Measurements from ENCODE around the gene RHOJ. TPM values are rescaled to one million over a fixed set of nuclear protein-coding genes. Genes with fewer than 3 reads are reported as not detected.

The RHOJ gene
- total RNA-seq, 1 experiment from 2014 or later = not detected

GRCh38 chr14:63243646-63244045 lies 39.4 kb downstream of the RHOJ start:
- DNase-seq (ENCODE audit: low read depth, low spot score) = no peak
- ChIA-PET POLR2A (no interaction called here), CTCF (interaction anchor here (0.7 kb wide), 1 partner anchor 1073 kb away, joined by 3 read pairs; no protein-coding TSS in a partner anchor)

GRCh38 chr14:63245893-63246292 lies 41.6 kb downstream of the RHOJ start:
- no peaks in the 10 kb centered on the region for H3K9me2 ChIP-seq (ENCODE audit: insufficient read depth)
- DNase-seq (ENCODE audit: low read depth, low spot score) (no peak), ATAC-seq (no peak)
- peaks cover 31% of the 10 kb centered on the region for H3K27me3 ChIP-seq (ENCODE audit: insufficient read depth, low read length)
- H2AFZ ChIP-seq (ENCODE audit: low read depth, low read length, poor library complexity, severe bottlenecking) = no peak overlapping the region
- H3K36me3 ChIP-seq (ENCODE audit: control insufficient read depth in 1 of 2, insufficient read depth in 2 of 2, low read length in 2 of 2) = no peaks in the 10 kb centered on the region
- no peaks in the 10 kb centered on the region for H3K9me3 ChIP-seq (ENCODE audit: control insufficient read depth in 1 of 2, insufficient read depth in 1 of 2, low read depth in 1 of 2, low read length in 2 of 2)
- no peak overlapping the region for H3K4me2 ChIP-seq (ENCODE audit: low read length)
- CTCF ChIA-PET = no interaction called here
- H3K4me1 ChIP-seq (ENCODE audit: control insufficient read depth in 1 of 2, insufficient read depth in 2 of 2, low read length in 2 of 2) = no peaks in the 10 kb centered on the region
- no peak overlapping the region for H3K27ac ChIP-seq (ENCODE audit: low read depth, low read length)
- RAD21 ChIA-PET (ENCODE audit: low non-redundant PET in 1 of 2, low total read pairs in 2 of 2, uncharacterized antibody in 2 of 2, unreplicated experiment in 2 of 2) = no interaction called here
- intact Hi-C loops (cut with micrococcal nuclease) = no loop called here
- no TSS peak for BruUV-seq (replicated peaks)
- no peak overlapping the region for H3K4me3 ChIP-seq (replicated peaks in 1 of 2; ENCODE audit: low read depth in 1 of 2, low read length in 2 of 2)
- no peak overlapping the region for H3K9ac ChIP-seq (ENCODE audit: low read length)
- no peaks in the 10 kb centered on the region for H3K79me2 ChIP-seq (ENCODE audit: insufficient read depth, low read length)
- no peak for TF ChIP-seq MAX (IDR thresholded peaks at IDR 0.05)
- TF ChIP-seq EGR1 (IDR thresholded peaks at IDR 0.05; ENCODE audit: low read depth) = no peak
- TF ChIP-seq POLR2AphosphoS5 (IDR thresholded peaks at IDR 0.05; ENCODE audit: low read depth, low read length) = no peak
- no peak for TF ChIP-seq POLR2A (IDR thresholded peaks at IDR 0.05; ENCODE audit: borderline replicate concordance, extremely low read depth, insufficient read depth, insufficient read length)
- TF ChIP-seq ZNF274 (IDR thresholded peaks at IDR 0.05; ENCODE audit: low read depth, low read length) = no peak
- no peak for TF ChIP-seq SP1 (IDR thresholded peaks at IDR 0.05; ENCODE audit: low read depth)
- no peak for TF ChIP-seq EZH2 (IDR thresholded peaks at IDR 0.05)
- no peak for TF ChIP-seq YY1 (IDR thresholded peaks at IDR 0.05; ENCODE audit: extremely low read depth, insufficient replicate concordance, low read depth, low read length)
- no peak for TF ChIP-seq CEBPB (IDR thresholded peaks at IDR 0.05; ENCODE audit: low read depth)
- no peak for TF ChIP-seq SRF (IDR thresholded peaks at IDR 0.05; ENCODE audit: low read depth)
- POLR2A ChIA-PET = no interaction called here
- no peaks in the 10 kb centered on the region for H4K20me1 ChIP-seq (ENCODE audit: insufficient read depth)

More at GRCh38 chr14:63243646-63244045, 39.4 kb downstream of the RHOJ start:
- Histone ChIP-seq H3K9me3 (ENCODE audit: control insufficient read depth in 1 of 2, insufficient read depth in 1 of 2, low read depth in 1 of 2, low read length in 2 of 2) (no peaks in the 10 kb centered on the region), H3K27ac (ENCODE audit: low read depth, low read length) (no peak overlapping the region), H3K27me3 (ENCODE audit: insufficient read depth, low read length) (peaks cover 33% of the 10 kb centered on the region), H3K36me3 (ENCODE audit: control insufficient read depth in 1 of 2, insufficient read depth in 2 of 2, low read length in 2 of 2) (no peaks in the 10 kb centered on the region), H3K4me2 (ENCODE audit: low read length) (no peak overlapping the region), H3K9ac (ENCODE audit: low read length) (no peak overlapping the region), H4K20me1 (ENCODE audit: insufficient read depth) (no peaks in the 10 kb centered on the region), H3K4me1 (ENCODE audit: control insufficient read depth in 1 of 2, insufficient read depth in 2 of 2, low read length in 2 of 2) (no peaks in the 10 kb centered on the region), H3K4me3 (replicated peaks in 1 of 2; ENCODE audit: low read depth in 1 of 2, low read length in 2 of 2) (no peak overlapping the region), H3K79me2 (ENCODE audit: insufficient read depth, low read length) (no peaks in the 10 kb centered on the region), H2AFZ (ENCODE audit: low read depth, low read length, poor library complexity, severe bottlenecking) (no peak overlapping the region), H3K9me2 (ENCODE audit: insufficient read depth) (no peaks in the 10 kb centered on the region)
- BruUV-seq (replicated peaks) = no TSS peak
- ATAC-seq = no peak
- no peak for TF ChIP-seq EGR1 (IDR thresholded peaks at IDR 0.05; ENCODE audit: low read depth)
- intact Hi-C loops (cut with micrococcal nuclease) = no loop called here
- RAD21 ChIA-PET (ENCODE audit: low non-redundant PET in 1 of 2, low total read pairs in 2 of 2, uncharacterized antibody in 2 of 2, unreplicated experiment in 2 of 2) = no interaction called here
